IMR-90 (cell line): Measurements from ENCODE around the gene NTSR1. TPM values are rescaled to one million over a fixed set of nuclear protein-coding genes. Genes with fewer than 3 reads are reported as not detected.

Experiments
- ATAC-seq: fragments of 200-7000 bp; cut with Tn5 transposase; 2 replicates; pipeline ENCODE4 v1.9.1; 2020; ENCODE audit warnings: low read depth, mild to moderate bottlenecking, moderate library complexity
- BruUV-seq: library from RNA; stranded (reverse); fragments of 400-500 nt; replicated peaks from 2 replicates; lab custom pipeline; 2021; lab: Mats Ljungman, UMichigan
- CTCF ChIA-PET: fragments of 300-600 bp; formaldehyde crosslinking; extraction: SDS; loops from one replicate; lab custom pipeline; 2021; ENCODE audit warnings: antibody characterized with exemption; lab: Yijun Ruan, JAX
- POLR2A ChIA-PET: fragments of 300-600 bp; sonication (Branson Sonifier 250); formaldehyde crosslinking; loops from one replicate; lab custom pipeline; 2022; ENCODE audit warnings: antibody characterized with exemption; ENCODE audit not compliant: unreplicated experiment; lab: Charles Lee
- DNase-seq: peaks from one replicate; pipeline ENCODE4 v3.0.0; 2013
- H2AFZ ChIP-seq: replicated peaks from 2 replicates; pipeline ENCODE3; 2013; ENCODE audit warnings: low read length, mild to moderate bottlenecking; ENCODE audit not compliant: poor library complexity
- H2AK5ac ChIP-seq: 2 replicates; pipeline ENCODE4 v1.6.1; 2013; ENCODE audit warnings: low read depth, low read length, inconsistent platforms
- H2AK9ac ChIP-seq: replicated peaks from 2 replicates; pipeline ENCODE3; 2013; ENCODE audit warnings: mild to moderate bottlenecking, low read depth, low read length, moderate library complexity; ENCODE audit not compliant: poor library complexity
- H2BK120ac ChIP-seq: 2 replicates; pipeline ENCODE4 v1.6.1; 2013; ENCODE audit warnings: low read depth, low read length, inconsistent platforms
- H2BK15ac ChIP-seq: 3 replicates; pipeline ENCODE4 v1.6.1; 2013; ENCODE audit warnings: low read depth, low read length, inconsistent platforms
- H2BK20ac ChIP-seq: 2 replicates; pipeline ENCODE4 v1.6.1; 2013; ENCODE audit warnings: low read depth, mild to moderate bottlenecking, inconsistent platforms, low read length, moderate library complexity
- H2BK5ac ChIP-seq: 2 replicates; pipeline ENCODE4 v1.6.1; 2013; ENCODE audit warnings: mild to moderate bottlenecking, low read depth, low read length, inconsistent platforms; ENCODE audit not compliant: poor library complexity, severe bottlenecking
- H3K14ac ChIP-seq: replicated peaks from 2 replicates; pipeline ENCODE4 v1.6.1; 2013; ENCODE audit warnings: low read depth, low read length, inconsistent platforms
- H3K18ac ChIP-seq: 2 replicates; pipeline ENCODE4 v1.6.1; 2013; ENCODE audit warnings: low read depth, low read length, control low read depth
- H3K23ac ChIP-seq: 2 replicates; pipeline ENCODE4 v1.6.1; 2013; ENCODE audit warnings: low read depth, low read length, inconsistent platforms
- H3K27ac ChIP-seq: 2 replicates; pipeline ENCODE4 v1.5.1; 2013; ENCODE audit warnings: mild to moderate bottlenecking, control low read depth, low read length; ENCODE audit not compliant: insufficient read depth
- H3K27me3 ChIP-seq: 2 replicates; pipeline ENCODE4 v1.6.1; 2013; ENCODE audit warnings: low read length; ENCODE audit not compliant: control insufficient read depth, insufficient read depth
- H3K36me3 ChIP-seq: 2 replicates; pipeline ENCODE4 v1.6.1; 2013; ENCODE audit warnings: low read length, mixed read lengths; ENCODE audit not compliant: control insufficient read depth, insufficient read depth
- H3K4ac ChIP-seq: 2 replicates; pipeline ENCODE4 v1.6.1; 2013; ENCODE audit warnings: low read depth, low read length, inconsistent platforms
- H3K4me1 ChIP-seq: 2 replicates; pipeline ENCODE4 v1.6.1; 2013; ENCODE audit warnings: low read length, mixed read lengths; ENCODE audit not compliant: control insufficient read depth, insufficient read depth
- H3K4me2 ChIP-seq: 2 replicates; pipeline ENCODE4 v1.6.1; 2013; ENCODE audit warnings: low read depth, mild to moderate bottlenecking, control low read depth, low read length, moderate library complexity
- H3K4me3 ChIP-seq: 2 replicates; pipeline ENCODE4 v1.5.1; 2013; ENCODE audit warnings: low read depth, mild to moderate bottlenecking, control low read depth, low read length, moderate library complexity; ENCODE audit not compliant: insufficient read depth
- H3K56ac ChIP-seq: 2 replicates; pipeline ENCODE4 v1.6.1; 2013; ENCODE audit warnings: low read length, inconsistent platforms; ENCODE audit not compliant: insufficient read depth; ENCODE audit errors: extremely low read depth
- H3K79me1 ChIP-seq, 2 experiments: 2 replicates each; pipeline ENCODE4 v1.6.1; 2013; ENCODE audit warnings: low read length in 2 of 2, inconsistent platforms in 1 of 2, low read depth in 1 of 2
- H3K9ac ChIP-seq: 2 replicates; pipeline ENCODE4 v1.6.1; 2013; ENCODE audit warnings: low read depth, low read length, control low read depth
- H3K9me1 ChIP-seq: 2 replicates; pipeline ENCODE4 v1.6.1; 2013; ENCODE audit warnings: low read length, inconsistent platforms; ENCODE audit not compliant: insufficient read depth
- H3K9me3 ChIP-seq: 2 replicates; pipeline ENCODE4 v1.6.1; 2013; ENCODE audit warnings: low read length; ENCODE audit not compliant: control insufficient read depth, insufficient read depth
- H4K20me1 ChIP-seq: 2 replicates; pipeline ENCODE4 v1.6.1; 2013; ENCODE audit warnings: low read length, inconsistent platforms; ENCODE audit not compliant: insufficient read depth
- H4K5ac ChIP-seq: 2 replicates; pipeline ENCODE4 v1.6.1; 2013; ENCODE audit warnings: mild to moderate bottlenecking, low read depth, low read length, control low read depth
- H4K8ac ChIP-seq, 2 experiments: 2 replicates each; pipeline ENCODE4 v1.6.1; 2013; ENCODE audit warnings: low read depth in 2 of 2, low read length in 2 of 2, control low read depth in 1 of 2, inconsistent platforms in 1 of 2
- H4K91ac ChIP-seq: 2 replicates; pipeline ENCODE4 v1.6.1; 2013; ENCODE audit warnings: low read depth, low read length, inconsistent platforms; ENCODE audit not compliant: insufficient read depth
- MAFK ChIP-seq: IDR thresholded peaks from 2 replicates; pipeline ENCODE4 v1.6.1; 2012; ENCODE audit warnings: low read depth, low read length, improper control_type of control experiment
- WGBS, 2 experiments: methylation state at CpG; one replicate each; pipeline versions ENCODE4 v1.1.5 to v1.1.7; 2013; ENCODE audit warnings: missing lambda C conversion rate in 2 of 2; ENCODE audit not compliant: insufficient read length in 1 of 2; ENCODE audit errors: extremely low coverage in 2 of 2; 5-methylcytosine and 5-hydroxymethylcytosine counted together
- dilution Hi-C: fragments of 300-500 bp; cut with HindIII; formaldehyde crosslinking; loops from one replicate; pipeline ENCODE4 v1.14.3; 2018; ENCODE audit warnings: low sequenced_read_pairs; ENCODE audit not compliant: unreplicated experiment
- in situ Hi-C: fragments of 300-500 bp; cut with MboI; formaldehyde crosslinking; loops from 3 replicates; pipeline ENCODE4 v1.14.3; 2019; ENCODE audit warnings: low sequenced_read_pairs, inconsistent platforms, mixed read lengths
- intact Hi-C: fragments of 100-400 bp; cut with micrococcal nuclease; formaldehyde crosslinking; loops from 2 replicates; pipeline ENCODE4 v1.10.0; 2022
- polyA plus RNA-seq, 3 experiments: library from polyadenylated mRNA; depleted of rRNA; stranded (reverse); fragments of >200 nt; gene quantifications; 2 replicates each; pipeline ENCODE4 v1.2.3, GENCODE V29; 2012; ENCODE audit warnings: low replicate concordance in 1 of 3
- total RNA-seq: library from RNA; depleted of rRNA; stranded (reverse); fragments of >200 nt; gene quantifications from 2 replicates; pipeline ENCODE4 v1.2.3, GENCODE V29; 2012

NTSR1 gene
- total and polyA plus RNA-seq, 2 of the 4 experiments (the other 2 are of a cell fraction): 0.54 to 1.8 TPM

DNA sequence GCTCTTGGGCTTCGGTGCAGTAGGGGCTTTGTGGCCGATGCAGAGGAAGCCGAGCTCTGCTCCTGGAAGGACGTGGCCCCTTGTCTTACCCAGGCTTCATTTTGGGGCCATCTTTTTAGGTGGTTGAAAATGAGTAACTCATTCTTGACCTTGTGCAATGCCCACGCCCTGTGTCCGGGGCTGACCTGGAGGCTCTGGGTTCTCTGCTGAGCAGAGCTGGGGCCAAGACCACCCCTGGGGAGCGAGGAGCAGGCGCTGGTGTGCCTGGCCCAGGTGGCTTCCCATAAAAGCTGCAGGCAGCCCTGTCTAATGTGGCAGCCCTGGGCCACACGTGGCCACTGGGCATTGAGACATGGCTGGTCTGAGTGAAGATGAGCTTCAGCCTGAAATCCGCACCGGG lies 25.7 kb downstream of the NTSR1 start:
- BruUV-seq: no TSS peak
- Histone ChIP-seq H4K20me1 (no peaks in the 10 kb centered on the region), H2BK20ac (no peak overlapping the region), H4K91ac (no peak overlapping the region), H3K27ac (no peak overlapping the region), H2BK5ac (no peak overlapping the region), H2AFZ (no peak overlapping the region), H3K36me3 (no peaks in the 10 kb centered on the region), H3K4me2 (no peak overlapping the region), H3K4me3 (no peak overlapping the region), H2BK120ac (no peak overlapping the region), H3K56ac (no peak overlapping the region), H2AK5ac (no peak overlapping the region), H3K4me1 (0 out of 2 replicates have a peak, but pooled peaks cover under 1% of the 10 kb centered on the region), H4K5ac (no peak overlapping the region), H2AK9ac (peak overlapping the region; percentile 30), H3K14ac (no peak overlapping the region), H3K18ac (no peak overlapping the region), H3K9ac (no peak overlapping the region), H3K9me3 (no peaks in the 10 kb centered on the region), H3K9me1 (peaks cover 10% of the 10 kb centered on the region), H3K27me3 (peaks cover 10% of the 10 kb centered on the region), H3K4ac (no peak overlapping the region), H4K8ac (no peak overlapping the region), H3K79me1 (peaks cover 0 to 3% of the 10 kb centered on the region in 2 experiments; a peak in 1 of 4 replicates), H2BK15ac (no peak overlapping the region), H3K23ac (no peak overlapping the region)
- TF ChIP-seq MAFK: no peak
- ChIA-PET CTCF (no interaction called here), POLR2A (no interaction called here)
- in situ Hi-C loops: no loop called here
- 73% methylated on average over 3 of the region's 11 CpGs; no CpG with 5 or more reads in 1 of the 2 experiments for WGBS, 2 experiments
- intact Hi-C loops: no loop called here
- DNase-seq: no peak
- no peak for ATAC-seq
- dilution Hi-C loops: no loop called here
